Peyer's patch (tissue), 4 donors: ENCODE results near the gene SLC39A11. TPM values are rescaled to one million over a fixed set of nuclear protein-coding genes. Genes with fewer than 3 reads are reported as not detected.
"Not testable (repeated sequence)": the region's sequence is repeated elsewhere in the genome, so short reads cannot be mapped to it uniquely, and the experiment has no call there.

Experiments
- DNase-seq, 3 donors: peaks; one replicate each; pipeline ENCODE4 v3.0.0-alpha.2; 2017 to 2019
- H3K27ac ChIP-seq, 4 donors: fragments of 200-600 bp; sonication (generic); one replicate each; pipeline ENCODE4 v1.5.1; 2016 to 2019
- H3K27me3 ChIP-seq, 2 donors: fragments of 200-600 bp; sonication (generic); one replicate each; pipeline ENCODE4 v1.5.1; 2019
- H3K36me3 ChIP-seq, 3 donors: fragments of 200-600 bp; sonication (generic); one replicate each; pipeline ENCODE4 v1.5.1; 2016 to 2019
- H3K4me1 ChIP-seq, 4 donors: fragments of 200-600 bp; sonication (generic); one replicate each; pipeline ENCODE4 v1.5.1; 2016 to 2019
- H3K4me3 ChIP-seq, 4 donors: fragments of 200-600 bp; sonication (generic); 1 replicate in 3 of 4; 2 replicates in 1 of 4; pipeline ENCODE4 v1.5.1; 2016 to 2019; ENCODE audit warnings: mild to moderate bottlenecking in 1 of 4
- H3K9me3 ChIP-seq, 4 donors: fragments of 200-600 bp; sonication (generic); one replicate each; pipeline ENCODE4 v1.5.1; 2016 to 2019; ENCODE audit warnings: mild to moderate bottlenecking in 1 of 4
- CTCF ChIP-seq, 6 experiments: fragments of 450-650 bp in 4 of 6; fragments of 200-600 bp in 2 of 6; sonication (generic) in 1 of 6; IDR thresholded peaks; one replicate each; pipeline ENCODE4 v1.5.1; 2017 to 2019; ENCODE audit warnings: antibody characterized with exemption in 6 of 6, mild to moderate bottlenecking in 3 of 6, moderate library complexity in 1 of 6
- POLR2A ChIP-seq, 2 donors: fragments of 450-650 bp; IDR thresholded peaks; one replicate each; pipeline ENCODE4 v1.5.1; 2017; ENCODE audit warnings: antibody characterized with exemption in 2 of 2, mild to moderate bottlenecking in 2 of 2, moderate library complexity in 2 of 2
- total RNA-seq, 4 donors: library from RNA; depleted of rRNA; stranded (reverse); fragments of >200 nt; gene quantifications; one replicate each; pipeline ENCODE4 v1.1.0, GENCODE V29; 2016

SLC39A11 gene
- total RNA-seq, 4 donors from 2014 or later = 39.9 to 91.6 (median 45.7) TPM

- Histone ChIP-seq H3K4me3 (no peak overlapping the region), H3K9me3 (peaks cover 0 to 17% (median 3%) of the 10 kb centered on the region in 4 donors), H3K36me3 (peaks cover 0 to 3% (median 0%) of the 10 kb centered on the region in 3 donors), H3K4me1 (no peaks in the 10 kb centered on the region), H3K27me3 (no peaks in the 10 kb centered on the region), H3K27ac (no peak overlapping the region)
- TF ChIP-seq CTCF (IDR thresholded peaks at IDR 0.05) = peak in 2 of 6 experiments; percentile 3 to 15
- TF ChIP-seq POLR2A (IDR thresholded peaks at IDR 0.05) = no peak
- no peak for DNase-seq
These were observed 265.9 kb downstream of the SLC39A11 start for GRCh38 chr17:72826602-72827001.

GRCh38 chr17:72826059-72826458 is 266.4 kb downstream of the SLC39A11 start:
- not testable (repeated sequence) for DNase-seq, H3K27me3 ChIP-seq, H3K36me3 ChIP-seq, H3K4me1 ChIP-seq, H3K4me3 ChIP-seq, H3K27ac ChIP-seq
- H3K9me3 ChIP-seq = peaks cover 0 to 17% (median 3%) of the 10 kb centered on the region in 4 donors

DNA sequence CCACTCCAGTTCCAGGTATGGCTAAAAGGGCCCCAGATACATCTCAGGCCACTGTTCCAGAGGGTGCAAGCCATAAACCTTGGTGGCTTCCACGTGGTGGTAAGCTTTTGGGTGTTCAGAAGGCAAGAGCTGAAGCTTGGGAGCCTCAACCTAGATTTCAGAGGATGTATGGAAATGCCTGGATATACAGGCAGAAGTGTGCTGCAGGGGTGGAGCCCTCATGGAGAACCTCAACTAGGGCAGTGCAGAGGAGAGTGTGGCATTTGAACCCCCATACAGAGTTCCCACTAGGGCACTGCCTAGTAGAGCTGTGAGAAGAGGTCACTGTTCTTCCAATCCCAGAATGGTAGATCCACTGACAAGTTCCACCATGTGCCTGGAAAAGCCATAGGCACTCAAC is 267.3 kb downstream of the SLC39A11 start:
- peaks cover 0 to 3% (median 0%) of the 10 kb centered on the region in 3 donors for H3K36me3 ChIP-seq

DNA sequence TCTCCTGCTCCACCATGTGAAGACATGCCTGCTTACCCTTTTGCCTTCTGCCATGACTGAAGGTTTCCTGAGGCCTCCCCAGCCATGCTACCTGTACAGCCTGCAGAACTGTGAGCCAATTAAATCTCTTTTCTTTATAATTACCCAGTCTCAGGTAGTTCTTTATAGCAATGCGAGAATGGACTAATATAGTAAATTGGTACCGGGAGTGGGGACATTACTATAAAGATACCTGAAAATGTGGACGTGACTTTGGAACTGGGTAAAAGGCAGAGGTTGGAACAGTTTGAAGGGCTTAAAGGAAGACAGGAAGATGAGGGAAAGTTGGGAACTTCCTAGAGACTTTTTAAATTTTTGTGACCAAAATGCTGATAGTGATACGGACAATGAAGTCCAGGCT is 268.2 kb downstream of the SLC39A11 start:
- DNase-seq, H3K27ac ChIP-seq, H3K36me3 ChIP-seq, H3K27me3 ChIP-seq, H3K4me3 ChIP-seq, H3K4me1 ChIP-seq: not testable (repeated sequence)
- H3K9me3 ChIP-seq = peaks cover 0 to 17% (median 3%) of the 10 kb centered on the region in 4 donors

More for the DNA sequence above, 267.3 kb downstream of the SLC39A11 start:
- TF ChIP-seq POLR2A (IDR thresholded peaks at IDR 0.05) (no peak), CTCF (IDR thresholded peaks at IDR 0.05) (no peak)
- Histone ChIP-seq H3K27ac (no peak overlapping the region), H3K4me3 (no peak overlapping the region), H3K27me3 (no peaks in the 10 kb centered on the region), H3K4me1 (no peaks in the 10 kb centered on the region), H3K9me3 (peaks cover 0 to 17% (median 3%) of the 10 kb centered on the region in 4 donors)
- no peak for DNase-seq

DNA sequence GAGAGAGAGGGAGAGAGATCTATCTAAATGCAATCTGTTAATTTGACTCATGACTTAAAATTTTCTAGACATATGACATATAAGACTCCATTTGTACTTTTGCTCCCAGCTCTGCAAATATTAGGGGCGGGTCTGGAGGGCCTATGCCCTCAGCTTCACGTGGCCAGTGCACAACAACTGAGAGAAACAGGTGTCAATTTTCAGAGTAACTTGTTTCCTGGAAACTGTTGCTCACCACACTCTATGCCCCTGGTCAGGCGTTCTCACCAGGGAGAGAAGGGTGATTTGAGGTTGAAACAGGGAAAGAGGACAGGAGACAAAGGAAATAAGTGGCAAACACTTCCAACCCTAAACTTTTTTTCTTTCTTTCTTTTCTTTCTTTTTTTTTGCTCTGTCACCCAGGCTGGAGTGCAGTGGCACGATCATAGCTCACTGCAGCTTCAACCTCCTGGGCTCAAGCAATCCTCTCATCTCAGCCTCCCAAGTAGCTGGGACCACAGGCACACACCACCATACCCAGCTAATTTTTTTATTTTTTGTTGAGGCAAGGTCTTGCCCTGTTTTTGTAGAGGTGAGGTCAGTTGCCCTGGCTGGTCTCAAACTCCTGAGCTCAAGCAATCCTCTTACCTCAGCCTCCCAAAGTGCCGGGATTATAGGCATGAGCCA is 270.0 kb downstream of the SLC39A11 start:
- peaks cover 0 to 17% (median 3%) of the 10 kb centered on the region in 4 donors for H3K9me3 ChIP-seq
- no peaks in the 10 kb centered on the region for H3K4me1 ChIP-seq
- no peak for TF ChIP-seq POLR2A (IDR thresholded peaks at IDR 0.05)
- no peak for TF ChIP-seq CTCF (IDR thresholded peaks at IDR 0.05)
- DNase-seq = no peak
- peaks cover 0 to 3% (median 0%) of the 10 kb centered on the region in 3 donors for H3K36me3 ChIP-seq
- H3K27me3 ChIP-seq = no peaks in the 10 kb centered on the region
- no peak overlapping the region for H3K27ac ChIP-seq
- no peak overlapping the region for H3K4me3 ChIP-seq

DNA sequence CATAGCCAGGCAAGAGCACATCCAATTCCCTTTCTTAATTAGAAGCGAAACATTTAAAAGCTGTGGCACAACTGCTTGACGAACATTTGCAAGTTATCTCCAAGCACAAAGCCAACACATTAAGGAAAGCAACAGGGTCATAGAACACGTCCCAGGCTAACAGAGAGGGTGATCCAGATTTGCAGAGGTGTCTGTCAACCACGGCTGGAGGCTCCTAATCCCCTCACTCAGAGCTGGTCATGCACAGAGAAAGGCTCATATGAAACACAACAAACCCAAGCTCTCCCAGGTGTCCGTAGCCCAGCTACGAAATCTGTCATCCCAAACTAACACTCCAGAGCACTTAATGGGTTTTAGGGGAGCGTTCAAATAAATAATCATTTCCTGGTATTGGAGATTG is 276.1 kb downstream of the SLC39A11 start:
- H3K4me3 ChIP-seq = no peak overlapping the region
- H3K27me3 ChIP-seq = no peaks in the 10 kb centered on the region
- H3K27ac ChIP-seq = no peak overlapping the region
- DNase-seq = no peak
- TF ChIP-seq CTCF (IDR thresholded peaks at IDR 0.05) = no peak
- no peak for TF ChIP-seq POLR2A (IDR thresholded peaks at IDR 0.05)
- peaks cover 0 to 5% (median 0%) of the 10 kb centered on the region in 4 donors for H3K9me3 ChIP-seq
- no peaks in the 10 kb centered on the region for H3K36me3 ChIP-seq
- no peaks in the 10 kb centered on the region for H3K4me1 ChIP-seq
